HG03066 (cell line): ENCODE data around the gene IGF2BP1.
"Not testable (repeated sequence)": the region's sequence is repeated elsewhere in the genome, so short reads cannot be mapped to it uniquely, and the experiment has no call there.

Source experiments
- ATAC-seq: cut with Tn5 transposase; IDR thresholded peaks from one replicate; pipeline ENCODE4 v1.9.1; 2021; ENCODE audit warnings: low read depth; ENCODE audit not compliant: unreplicated experiment

Gene IGF2BP1

GRCh38 chr17:49049265-49049664 lies 52.1 kb downstream of the IGF2BP1 start:
- no peak for ATAC-seq

DNA sequence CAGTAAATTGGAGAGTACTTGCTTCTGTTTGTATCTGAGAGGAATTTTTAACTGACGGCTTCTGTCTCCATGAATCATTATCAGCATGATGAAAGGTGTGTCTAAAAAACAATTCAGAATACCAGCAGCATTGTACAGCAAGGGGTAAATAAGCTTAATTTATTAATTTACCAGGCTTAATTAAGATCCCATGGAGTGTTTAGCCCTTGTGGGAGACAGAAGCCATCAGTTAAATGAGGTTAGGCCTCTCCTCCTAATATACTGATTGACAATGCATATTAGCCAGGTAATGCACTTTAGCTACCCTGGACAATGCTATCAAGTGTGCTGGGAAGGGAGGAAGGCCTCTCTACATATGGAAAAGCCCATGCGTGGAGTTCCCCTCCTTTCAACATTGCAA lies 53.4 kb downstream of the IGF2BP1 start:
- no peak for ATAC-seq

- no peak for ATAC-seq
Measured at GRCh38 chr17:49051269-49051668, 54.1 kb downstream of the IGF2BP1 start.

GRCh38 chr17:49053171-49053829 lies 56.1 kb downstream of the IGF2BP1 start:
- ATAC-seq: no peak

- no peak for ATAC-seq
Measured at GRCh38 chr17:49054342-49055092, 57.3 kb downstream of the IGF2BP1 start.

GRCh38 chr17:49055181-49055927 lies 58.2 kb downstream of the IGF2BP1 start:
- no peak for ATAC-seq

DNA sequence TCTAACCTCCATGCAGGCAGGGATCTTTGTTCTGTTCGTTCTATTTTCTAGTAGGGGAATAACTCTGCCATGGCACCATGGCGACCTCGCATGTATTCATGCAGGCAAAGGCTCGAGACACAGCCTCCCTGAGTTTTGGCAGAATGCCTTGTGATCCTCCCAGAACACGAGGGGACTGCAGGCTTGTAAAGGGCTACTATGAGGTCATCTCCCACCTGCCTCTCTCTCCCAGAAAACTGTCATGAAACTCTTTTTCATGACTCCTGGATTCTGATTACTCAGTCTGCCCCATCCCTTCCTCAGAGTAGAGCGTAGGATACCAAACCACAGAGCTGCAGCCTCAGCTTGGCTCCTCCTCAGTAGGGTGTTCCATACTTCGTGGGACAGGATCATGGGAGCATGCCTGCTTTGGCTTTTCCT lies 64.3 kb downstream of the IGF2BP1 start:
- ATAC-seq: no peak

GRCh38 chr17:49063652-49064051 lies 66.5 kb downstream of the IGF2BP1 start:
- no peak for ATAC-seq

DNA sequence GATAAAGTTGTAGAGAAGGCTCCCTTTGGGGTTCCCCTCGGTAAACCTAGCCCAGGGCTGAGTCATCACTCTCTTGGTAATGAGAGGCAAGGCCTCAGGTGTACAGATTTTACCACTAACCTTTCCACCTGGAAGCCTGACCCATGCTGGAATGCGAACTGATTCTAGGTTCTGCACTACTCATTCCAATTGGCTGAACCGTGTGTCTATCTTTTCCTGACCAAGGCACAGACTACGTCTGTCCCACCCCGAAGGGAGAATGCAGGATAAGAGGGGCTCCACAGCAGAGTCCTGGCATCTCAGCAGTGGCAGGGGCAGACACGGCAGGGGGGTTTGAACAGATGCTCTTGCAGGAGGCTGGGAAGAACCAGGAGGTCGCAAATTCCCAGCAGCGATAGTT lies 70.0 kb downstream of the IGF2BP1 start:
- ATAC-seq: no peak

DNA sequence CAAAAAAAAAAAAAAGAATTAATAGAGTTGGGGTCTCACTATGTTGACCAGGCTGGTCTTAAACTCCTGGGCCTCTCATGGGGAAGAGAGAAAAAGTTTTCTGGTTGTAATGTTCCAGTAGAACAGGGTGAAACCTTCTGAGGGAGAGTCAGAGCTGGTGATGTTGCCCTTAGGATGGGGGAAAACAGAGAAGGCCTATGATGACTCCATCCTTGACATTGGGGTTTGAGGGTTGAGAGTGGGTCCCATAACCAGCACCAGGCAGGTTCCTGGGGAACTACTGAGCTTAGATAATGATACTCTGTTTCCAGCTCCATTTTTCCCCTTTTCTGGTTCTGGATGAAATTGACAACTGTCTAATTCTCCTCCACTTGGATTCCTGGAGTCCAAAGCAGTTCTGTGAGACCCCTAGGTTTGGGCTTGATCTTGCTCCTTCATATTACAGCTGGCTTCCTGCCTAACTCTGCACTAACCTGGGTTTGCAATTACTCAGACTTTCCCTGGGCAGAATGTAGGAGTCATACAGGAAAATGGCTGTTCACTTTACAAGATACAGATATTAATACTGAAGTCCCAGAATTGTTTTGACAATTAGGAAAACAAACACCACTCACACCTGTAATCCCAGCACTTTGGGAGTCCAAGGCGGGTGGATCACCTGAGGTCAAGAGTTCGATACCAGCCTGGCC lies 72.5 kb downstream of the IGF2BP1 start:
- no peak for ATAC-seq

DNA sequence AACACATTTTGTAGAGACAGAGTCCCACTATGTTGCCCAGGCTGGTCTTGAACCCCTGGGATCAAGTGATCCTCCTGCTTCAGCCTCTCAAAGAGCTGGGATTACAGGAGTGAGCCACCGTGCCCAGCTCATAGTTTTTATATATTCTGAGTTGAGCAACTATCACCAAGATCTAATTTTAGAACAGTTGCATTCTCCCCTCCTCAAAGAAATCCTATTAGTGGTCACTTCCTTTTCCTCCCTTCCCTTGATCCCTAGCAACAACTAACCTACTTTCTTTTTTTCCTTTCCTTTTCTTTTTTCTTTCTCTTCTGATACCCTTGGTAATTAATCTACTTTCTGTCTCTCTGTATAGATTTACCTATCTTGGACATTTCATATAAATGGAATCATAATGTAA lies 73.9 kb downstream of the IGF2BP1 start:
- ATAC-seq: no peak

GRCh38 chr17:49074851-49075540 lies 77.8 kb downstream of the IGF2BP1 start:
- no peak for ATAC-seq

- no peak for ATAC-seq
Measured at GRCh38 chr17:49076573-49077384, 79.6 kb downstream of the IGF2BP1 start.

GRCh38 chr17:49078248-49078647 lies 81.1 kb downstream of the IGF2BP1 start:
- ATAC-seq: no peak

GRCh38 chr17:49079840-49080663 lies 82.9 kb downstream of the IGF2BP1 start:
- no peak for ATAC-seq

GRCh38 chr17:49082231-49082630 lies 85.0 kb downstream of the IGF2BP1 start:
- no peak for ATAC-seq

DNA sequence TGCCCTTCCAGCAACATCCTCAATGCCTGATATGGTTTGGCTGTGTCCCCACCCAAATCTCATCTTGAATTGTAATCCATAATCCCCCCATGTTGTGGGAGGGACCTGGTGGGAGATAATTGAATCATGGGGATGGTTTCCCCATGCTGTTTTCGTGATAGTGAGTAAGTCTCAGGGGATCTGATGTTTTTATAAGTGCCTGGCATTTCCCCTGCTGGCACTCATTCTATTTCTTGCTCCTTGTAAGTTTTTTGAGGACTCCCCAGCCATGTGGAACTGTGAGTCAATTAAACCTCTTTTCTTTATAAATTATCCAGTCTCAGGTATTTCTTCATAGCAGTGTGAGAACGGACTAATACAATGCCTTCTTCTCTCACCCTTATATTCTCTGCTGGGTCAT lies 87.9 kb downstream of the IGF2BP1 start:
- ATAC-seq: not testable (repeated sequence)

DNA sequence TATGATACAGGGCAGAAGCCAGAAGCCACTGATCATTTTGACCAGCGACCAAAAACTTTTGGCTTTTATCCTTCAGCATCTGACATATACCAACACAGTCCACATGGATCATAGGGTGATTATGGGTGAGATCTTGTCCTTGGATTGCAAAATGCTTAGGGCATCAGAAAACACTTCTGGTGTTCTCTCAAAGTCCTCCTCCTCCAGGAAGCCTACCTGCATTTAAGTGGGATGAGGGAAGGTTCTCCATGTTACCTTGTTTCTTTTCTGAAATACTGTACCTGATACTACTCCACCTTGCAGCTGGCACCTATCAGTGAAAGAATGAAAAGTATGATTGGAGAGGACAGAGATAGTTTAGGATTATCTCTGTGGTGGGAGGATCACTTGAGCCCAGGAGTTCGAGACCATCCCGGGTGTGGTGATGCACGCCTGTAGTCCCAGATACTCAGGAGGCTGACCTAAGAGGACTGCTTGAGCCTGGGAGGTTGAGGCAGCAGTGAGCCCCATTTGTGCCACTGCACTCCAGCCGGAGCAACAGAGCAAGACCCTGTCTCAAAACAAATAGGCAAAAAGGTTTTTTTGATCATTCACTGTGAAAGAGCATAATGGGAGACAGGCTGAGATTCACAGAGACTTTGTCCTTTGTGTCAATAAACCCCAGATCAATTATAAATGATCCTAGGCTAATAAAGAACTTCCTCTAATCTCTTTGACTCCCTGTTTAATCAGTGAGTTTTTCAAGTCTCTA lies 88.6 kb downstream of the IGF2BP1 start:
- no peak for ATAC-seq
